HepG2 (cell line): Measurements from ENCODE around the gene TF. TPM values are rescaled to one million over a fixed set of nuclear protein-coding genes. Genes with fewer than 3 reads are reported as not detected.

Source experiments
- ATAC-seq: fragments of 200-7000 bp; cut with Tn5 transposase; 3 replicates; pipeline ENCODE4 v1.9.1; 2020; ENCODE audit warnings: mild to moderate bottlenecking, moderate library complexity
- BruUV-seq: library from RNA; stranded (reverse); fragments of 400-500 nt; replicated peaks from 2 replicates; lab custom pipeline; 2021; lab: Mats Ljungman, UMichigan
- CTCF ChIA-PET: fragments of 300-600 bp; formaldehyde crosslinking; extraction: SDS; loops from one replicate; lab custom pipeline; 2021; ENCODE audit warnings: low total read pairs, inconsistent platforms, low intra/inter-chr PET ratio; lab: Yijun Ruan, JAX
- POLR2A ChIA-PET: fragments of 350-600 bp; sonication (Branson Sonifier 250); formaldehyde crosslinking; loops from one replicate; lab custom pipeline; 2020; ENCODE audit warnings: antibody characterized with exemption, inconsistent platforms; lab: Yijun Ruan, JAX
- DNase-seq: peaks from one replicate; pipeline ENCODE4 v3.0.0-alpha.2; 2015; ENCODE audit warnings: low spot score
- FAIRE-seq: peaks from 3 replicates; lab custom pipeline; 2011; peaks lifted over from hg19 to GRCh38; lab: Jason Lieb, UNC
- H2AFZ ChIP-seq: one replicate; pipeline ENCODE4 v1.6.1; 2011; ENCODE audit warnings: low read length, inconsistent platforms
- H3K27ac ChIP-seq: fragments of 300-600 bp; 3 replicates; pipeline ENCODE4 v1.8.0; 2011; ENCODE audit warnings: mixed run types, mild to moderate bottlenecking, mixed read lengths, low read length, inconsistent platforms; ENCODE audit not compliant: insufficient read depth; ENCODE audit errors: extremely low read length
- H3K27me3 ChIP-seq, 2 experiments: fragments of 200-600 bp in 1 of 2; 2 replicates in 1 of 2; 3 replicates in 1 of 2; pipeline versions ENCODE4 v1.6.0 to v1.8.0; 2011; ENCODE audit warnings: low read length in 2 of 2, mild to moderate bottlenecking in 2 of 2, moderate library complexity in 2 of 2, inconsistent platforms in 1 of 2; ENCODE audit not compliant: insufficient read depth in 2 of 2, control insufficient read depth in 1 of 2
- H3K36me3 ChIP-seq, 2 experiments: fragments of 200-600 bp in 1 of 2; replicated peaks in 1 of 2; 2 replicates in 1 of 2; 3 replicates in 1 of 2; pipeline versions ENCODE4 v1.5.1 to v1.8.0; 2011; ENCODE audit warnings: low read length in 2 of 2, inconsistent platforms in 1 of 2; ENCODE audit not compliant: insufficient read depth in 2 of 2, control insufficient read depth in 1 of 2
- H3K4me1 ChIP-seq: 2 replicates; pipeline ENCODE4 v1.5.1; 2012; ENCODE audit warnings: low read length, inconsistent platforms; ENCODE audit not compliant: insufficient read depth
- H3K4me2 ChIP-seq: 2 replicates; pipeline ENCODE4 v1.6.0; 2011; ENCODE audit warnings: low read depth, low read length, inconsistent platforms
- H3K4me3 ChIP-seq, 3 experiments: fragments of 200-600 bp in 1 of 3; sonication (generic), shearing (Covaris generic) in 1 of 3; replicated peaks in 1 of 3; 2 replicates each; pipeline ENCODE4 v1.5.1; 2011 to 2016; ENCODE audit warnings: low read length in 3 of 3, inconsistent platforms in 2 of 3, low read depth in 2 of 3, mild to moderate bottlenecking in 2 of 3, control low read depth in 1 of 3, mixed read lengths in 1 of 3; ENCODE audit not compliant: insufficient read depth in 1 of 3
- H3K79me2 ChIP-seq: one replicate; pipeline ENCODE4 v1.6.1; 2011; ENCODE audit warnings: low read length, inconsistent platforms; ENCODE audit not compliant: insufficient read depth
- H3K9ac ChIP-seq: 2 replicates; pipeline ENCODE4 v1.6.0; 2011; ENCODE audit warnings: mild to moderate bottlenecking, low read depth, low read length, inconsistent platforms; ENCODE audit not compliant: insufficient read depth
- H3K9me3 ChIP-seq: 2 replicates; pipeline ENCODE4 v1.5.1; 2012; ENCODE audit warnings: mild to moderate bottlenecking, low read length
- H4K20me1 ChIP-seq: 2 replicates; pipeline ENCODE4 v1.6.0; 2011; ENCODE audit warnings: inconsistent platforms, mild to moderate bottlenecking, low read length, moderate library complexity; ENCODE audit not compliant: insufficient read depth
- ATF2 ChIP-seq: sonication (generic); formaldehyde crosslinking; IDR thresholded peaks from 2 replicates; pipeline ENCODE4 v1.4.0; 2020; ENCODE audit warnings: missing genetic modification reagents
- FLYWCH1 ChIP-seq: sonication (generic); formaldehyde crosslinking; IDR thresholded peaks from 2 replicates; pipeline ENCODE4 v1.8.1; 2023; ENCODE audit warnings: mild to moderate bottlenecking, missing genetic modification reagents
- HMGXB4 ChIP-seq, 2 experiments: sonication (generic) in 1 of 2; formaldehyde crosslinking in 1 of 2; IDR thresholded peaks; 2 replicates each; pipeline versions ENCODE4 v1.4.0 to v1.6.1; 2018 to 2020; ENCODE audit warnings: missing genetic modification reagents in 2 of 2, borderline replicate concordance in 1 of 2, low read depth in 1 of 2, mild to moderate bottlenecking in 1 of 2, missing biosample characterization in 1 of 2
- WGBS: methylation state at CpG from one replicate; pipeline ENCODE4 v1.1.6; 2017; ENCODE audit warnings: low lambda C conversion rate; 5-methylcytosine and 5-hydroxymethylcytosine counted together
- in situ Hi-C: cut with HindIII; loops from 2 replicates; pipeline ENCODE4 v1.10.0; 2017; ENCODE audit warnings: low pct_unique_long_range_greater_than_20kb; ENCODE audit not compliant: extremely low pct_ligation_motif_present
- intact Hi-C: fragments of 100-400 bp; cut with micrococcal nuclease; formaldehyde crosslinking; loops from one replicate; pipeline ENCODE4 v1.10.0; 2022; ENCODE audit not compliant: unreplicated experiment
- polyA plus RNA-seq, 8 experiments: library from polyadenylated mRNA; depleted of rRNA in 3 of 8; stranded (reverse) in 7 of 8; unstranded in 1 of 8; fragments of >200 nt; fragmentation: Illumina TruSeq in 4 of 8; extraction: Trizol in 4 of 8; gene quantifications; 2 replicates each; pipeline versions ENCODE4 v1.2.1 to v1.2.3, GENCODE V29; 2011 to 2016; ENCODE audit warnings: low read depth in 4 of 8, missing spikeins in 1 of 8, mixed read lengths in 1 of 8; ENCODE audit not compliant: insufficient read depth in 1 of 8
- total RNA-seq, 5 experiments: library from RNA; depleted of rRNA; stranded (reverse); fragments of >200 nt; fragmentation: Illumina TruSeq; extraction: Trizol; gene quantifications; 2 replicates each; pipeline ENCODE4 v1.2.3, GENCODE V29; 2016; ENCODE audit warnings: low read depth in 1 of 5

Gene TF
- total and polyA plus RNA-seq, 2 of the 13 experiments (the other 11 are each of a cell fraction or from before 2014, with no cell fraction given) = 10,074 to 11,821 TPM

GRCh38 chr3:133745108-133745507, 1.1 kb upstream of the TF start:
- POLR2A ChIA-PET = interaction anchor here (1.0 to 7.5 kb wide), 20 partner anchors 10 to 1024 kb away, joined by 3 to 271 read pairs (median 9); partner anchors contain the start of genes CDV3, NPHP3 and TOPBP1
- BruUV-seq = no TSS peak
- CTCF ChIA-PET = interaction anchor here (1.5 kb wide), 1 partner anchor 81 kb away, joined by 4 read pairs; no protein-coding TSS in a partner anchor

More at GRCh38 chr3:133745108-133745507, 1.1 kb upstream of the TF start:
- Histone ChIP-seq H2AFZ (no peak overlapping the region), H3K79me2 (peaks cover 56% of the 10 kb centered on the region), H3K9me3 (no peaks in the 10 kb centered on the region), H3K4me3 (peak overlapping the region in 2 of 3 experiments; percentile 85 to 94; a peak in 5 of 6 replicates), H3K27ac (peak overlapping the region; percentile 90), H3K27me3 (peaks cover 0 to 3% of the 10 kb centered on the region in 2 experiments; a peak in 1 of 5 replicates), H3K4me1 (peaks cover 69% of the 10 kb centered on the region), H3K36me3 (peaks cover 5 to 28% of the 10 kb centered on the region in 2 experiments; a peak in 4 of 5 replicates), H3K4me2 (peak overlapping the region; percentile 80), H3K9ac (peak overlapping the region; percentile 91), H4K20me1 (peaks cover 34% of the 10 kb centered on the region)
- TF ChIP-seq ATF2 (CRISPR knock-in tag) (no peak), FLYWCH1 (CRISPR knock-in tag) (no peak), HMGXB4 (CRISPR knock-in tag; IDR thresholded peaks at IDR 0.05; ENCODE audit: borderline replicate concordance in 1 of 2, low read depth in 1 of 2) (peak in 1 of 2 experiments; percentile 27; a peak in 1 of 4 replicates)
- intact Hi-C loops (loop anchor here (5.0 kb wide), 1 partner anchor 62 kb away; the partner anchor contains the start of gene SRPRB), in situ Hi-C loops (loop anchor here (5.0 kb wide), 1 partner anchor 83 kb away; the partner anchor contains the start of gene TOPBP1)
- DNase-seq = no peak
- ATAC-seq = no peak
- 77% methylated on average over 4 of the region's 4 CpGs for WGBS
- FAIRE-seq = no peak
